Gastrocnemius medialis (tissue), 4 donors: ENCODE data around the gene HMMR. TPM values are rescaled to one million over a fixed set of nuclear protein-coding genes. Genes with fewer than 3 reads are reported as not detected.

Experiments used
- ATAC-seq, 2 donors: fragments of 150-250 bp; one replicate each; pipeline ENCODE4 v1.9.1; 2016
- DNase-seq, 2 donors: peaks; one replicate each; pipeline ENCODE4 v3.0.0-alpha.2; 2019
- H3K27ac ChIP-seq, 4 donors: fragments of 200-600 bp; sonication (generic); 1 replicate in 1 of 4; 2 replicates in 3 of 4; pipeline ENCODE4 v1.5.1; 2016 to 2018; ENCODE audit warnings: mild to moderate bottlenecking in 2 of 4, moderate library complexity in 1 of 4
- H3K27me3 ChIP-seq, 3 donors: fragments of 200-600 bp; sonication (generic) in 2 of 3; 1 replicate in 1 of 3; 2 replicates in 2 of 3; pipeline versions ENCODE4 v1.5.1 to v1.6.0; 2016 to 2019; ENCODE audit warnings: mild to moderate bottlenecking in 1 of 3, moderate library complexity in 1 of 3
- H3K36me3 ChIP-seq, 2 donors: fragments of 200-600 bp; sonication (generic) in 1 of 2; one replicate each; pipeline ENCODE4 v1.5.1; 2017 to 2018
- H3K4me1 ChIP-seq, 2 donors: fragments of 200-600 bp; sonication (generic) in 1 of 2; one replicate each; pipeline ENCODE4 v1.5.1; 2016 to 2017; ENCODE audit warnings: mild to moderate bottlenecking in 2 of 2
- H3K4me3 ChIP-seq, 4 donors: fragments of 200-600 bp; sonication (generic) in 3 of 4; 1 replicate in 1 of 4; 2 replicates in 3 of 4; pipeline ENCODE4 v1.5.1; 2016 to 2019; ENCODE audit warnings: mild to moderate bottlenecking in 2 of 4
- H3K9me3 ChIP-seq, 3 donors: fragments of 200-600 bp; sonication (generic) in 2 of 3; 1 replicate in 1 of 3; 2 replicates in 2 of 3; pipeline ENCODE4 v1.5.1; 2016 to 2019
- POLR2A ChIP-seq, 2 donors: fragments of 450-650 bp; IDR thresholded peaks; one replicate each; pipeline ENCODE4 v1.6.1; 2017; ENCODE audit warnings: antibody characterized with exemption in 2 of 2, mild to moderate bottlenecking in 2 of 2, moderate library complexity in 2 of 2
- in situ Hi-C, 4 donors: fragments of 200-750 bp; cut with MboI; loops; one replicate each; pipeline versions ENCODE4 v1.15.0 to v1.8.0; 2017; ENCODE audit warnings: low sequenced_read_pairs in 4 of 4
- intact Hi-C: fragments of 100-400 bp; cut with DNase I; formaldehyde crosslinking; loops from one replicate; pipeline ENCODE4 v1.15.1; 2023; ENCODE audit warnings: low total_unique reads
- total RNA-seq, 4 donors: library from RNA; depleted of rRNA; stranded (reverse); fragments of >200 nt; gene quantifications; one replicate each; pipeline versions ENCODE4 v1.1.0 to v1.2.3, GENCODE V29; 2016
- TF ChIP-seq, protein P1 (sequence below), 5 experiments: fragments of 450-650 bp in 3 of 5; fragments of 200-600 bp in 2 of 5; sonication (generic) in 2 of 5; IDR thresholded peaks in 4 of 5; conservative IDR thresholded peaks in 1 of 5; 1 replicate in 4 of 5; 2 replicates in 1 of 5; pipeline ENCODE4 v1.5.1; 2016 to 2019; ENCODE audit warnings: antibody characterized with exemption in 5 of 5, mild to moderate bottlenecking in 3 of 5, moderate library complexity in 3 of 5

Gene HMMR
- total RNA-seq, 4 donors from 2014 or later = 0.12 to 1.3 (median 0.55) TPM

DNA sequence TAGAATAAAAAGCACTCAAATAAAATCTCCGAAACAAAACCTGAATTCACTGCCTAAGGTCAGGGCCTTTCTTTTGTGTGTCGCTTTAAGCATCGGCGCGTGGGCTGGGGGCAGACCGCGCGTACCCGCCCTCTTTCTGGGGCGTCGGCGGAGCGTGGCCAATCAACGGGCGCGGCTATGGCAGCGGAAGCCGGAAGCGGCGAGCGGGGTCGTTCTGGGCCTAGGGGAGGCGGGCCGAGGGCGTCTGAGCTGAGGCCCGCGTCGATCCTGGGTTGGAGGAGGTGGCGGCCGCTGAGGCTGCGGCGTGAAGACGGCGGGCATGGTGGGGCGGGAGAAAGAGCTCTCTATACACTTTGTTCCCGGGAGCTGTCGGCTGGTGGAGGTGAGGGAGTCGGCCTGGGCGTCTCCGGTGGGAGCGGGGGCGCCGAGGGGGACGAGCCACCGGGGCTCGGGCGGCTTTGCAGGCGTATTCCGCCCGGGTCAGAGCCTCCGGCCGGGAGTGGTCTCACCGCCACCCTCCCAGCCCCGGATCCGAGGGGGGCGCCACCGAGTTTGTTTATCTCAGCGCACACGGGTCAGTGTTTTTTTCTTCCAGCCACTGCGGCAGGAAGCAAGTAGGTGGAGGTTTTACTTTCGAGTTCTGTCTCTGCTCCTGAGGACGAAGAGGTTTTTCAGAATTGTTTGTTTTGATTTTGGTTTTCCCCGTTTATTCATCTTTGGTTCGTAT, 45.1 kb downstream of the HMMR start, which contains the start of gene MAT2B:
MAT2B (plus strand) TSS at position 252 of the 727 bp plus-strand sequence; CDS start at position 320, 68 bp downstream.
- Histone ChIP-seq H3K27ac (peak within 1 kb of the TSS; percentile 92 to 98 (median 96)), H3K4me3 (peak within 1 kb of the TSS; percentile 72 to 88 (median 80)), H3K36me3 (no peaks in the 10 kb centered on the region), H3K27me3 (no peaks in the 10 kb centered on the region), H3K4me1 (peaks cover 55 to 56% of the 10 kb centered on the region in 2 donors), H3K9me3 (no peaks in the 10 kb centered on the region)
- TF ChIP-seq, protein P1, sequence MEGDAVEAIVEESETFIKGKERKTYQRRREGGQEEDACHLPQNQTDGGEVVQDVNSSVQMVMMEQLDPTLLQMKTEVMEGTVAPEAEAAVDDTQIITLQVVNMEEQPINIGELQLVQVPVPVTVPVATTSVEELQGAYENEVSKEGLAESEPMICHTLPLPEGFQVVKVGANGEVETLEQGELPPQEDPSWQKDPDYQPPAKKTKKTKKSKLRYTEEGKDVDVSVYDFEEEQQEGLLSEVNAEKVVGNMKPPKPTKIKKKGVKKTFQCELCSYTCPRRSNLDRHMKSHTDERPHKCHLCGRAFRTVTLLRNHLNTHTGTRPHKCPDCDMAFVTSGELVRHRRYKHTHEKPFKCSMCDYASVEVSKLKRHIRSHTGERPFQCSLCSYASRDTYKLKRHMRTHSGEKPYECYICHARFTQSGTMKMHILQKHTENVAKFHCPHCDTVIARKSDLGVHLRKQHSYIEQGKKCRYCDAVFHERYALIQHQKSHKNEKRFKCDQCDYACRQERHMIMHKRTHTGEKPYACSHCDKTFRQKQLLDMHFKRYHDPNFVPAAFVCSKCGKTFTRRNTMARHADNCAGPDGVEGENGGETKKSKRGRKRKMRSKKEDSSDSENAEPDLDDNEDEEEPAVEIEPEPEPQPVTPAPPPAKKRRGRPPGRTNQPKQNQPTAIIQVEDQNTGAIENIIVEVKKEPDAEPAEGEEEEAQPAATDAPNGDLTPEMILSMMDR (IDR thresholded peaks at IDR 0.05 in 4 of 5, conservative IDR thresholded peaks at IDR 0.05 in 1 of 5) = peak in 3 of 5 experiments; percentile 51 to 67 (median 63)
- TF ChIP-seq POLR2A (IDR thresholded peaks at IDR 0.05) = peak; percentile 89 to 96
- peak; percentile 93 to 94 for DNase-seq
- peak; percentile 81 for ATAC-seq
- intact Hi-C loops = loop anchor here (1.0 kb wide), 2 partner anchors 45 to 68 kb away; partner anchors contain the start of genes CCNG1, HMMR and NUDCD2
- in situ Hi-C loops = loop anchor here in 1 of 4 donors (10.0 kb wide), 1 partner anchor 51 kb away; no protein-coding TSS in a partner anchor

DNA sequence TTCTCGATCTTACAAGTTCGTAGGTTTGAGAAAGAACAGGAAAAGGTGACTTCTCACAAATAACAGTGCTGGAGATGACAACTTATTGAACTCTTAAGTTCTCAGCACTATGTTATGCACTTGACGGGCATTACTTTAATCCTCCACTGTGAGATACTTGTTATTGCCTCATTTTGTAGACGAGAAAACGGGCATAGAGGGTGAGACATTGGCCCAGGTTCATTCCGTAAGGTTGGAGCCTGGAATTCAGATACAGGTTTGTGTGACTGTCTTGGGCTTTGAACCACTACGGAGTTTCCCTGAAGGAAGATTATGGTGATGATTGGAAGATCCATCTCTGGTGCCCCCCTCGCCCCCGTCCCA, 45.6 kb downstream of the HMMR start:
- Histone ChIP-seq H3K4me3 (peak overlapping the region; percentile 72 to 88 (median 80)), H3K27ac (peak overlapping the region; percentile 92 to 98 (median 96)), H3K36me3 (no peaks in the 10 kb centered on the region), H3K27me3 (no peaks in the 10 kb centered on the region), H3K9me3 (no peaks in the 10 kb centered on the region), H3K4me1 (peaks cover 56 to 60% of the 10 kb centered on the region in 2 donors)
- ATAC-seq (peak; percentile 5 to 27), DNase-seq (no peak)
- TF ChIP-seq, protein P1 (IDR thresholded peaks at IDR 0.05 in 4 of 5, conservative IDR thresholded peaks at IDR 0.05 in 1 of 5) = no peak
- TF ChIP-seq POLR2A (IDR thresholded peaks at IDR 0.05) = no peak
- intact Hi-C loops = no loop called here
- in situ Hi-C loops = loop anchor here in 1 of 4 donors (10.0 kb wide), 1 partner anchor 51 kb away; no protein-coding TSS in a partner anchor

DNA sequence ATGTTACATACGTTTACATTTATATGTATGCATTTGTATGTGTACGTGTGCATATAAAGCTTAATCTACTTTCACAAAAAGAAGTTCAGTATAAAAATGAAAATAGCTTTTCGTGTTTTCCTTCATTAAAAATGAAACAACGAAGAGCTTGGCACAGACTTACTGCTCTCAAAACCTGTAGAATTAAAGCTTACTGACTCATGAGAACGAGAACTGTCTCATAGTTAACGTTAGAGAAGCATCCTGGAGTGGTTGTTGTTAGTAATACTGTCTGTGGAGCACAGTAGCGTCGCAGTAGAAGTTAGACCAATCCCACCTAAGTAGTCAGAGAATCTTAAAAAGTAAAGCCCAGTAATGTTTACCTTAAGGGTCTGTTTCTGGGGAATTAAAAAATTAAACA, 46.3 kb downstream of the HMMR start:
- in situ Hi-C loops (loop anchor here in 1 of 4 donors (10.0 kb wide), 1 partner anchor 52 kb away; no protein-coding TSS in a partner anchor), intact Hi-C loops (no loop called here)
- Histone ChIP-seq H3K27ac (peak overlapping the region; percentile 92 to 98 (median 96)), H3K4me1 (peaks cover 58 to 64% of the 10 kb centered on the region in 2 donors), H3K27me3 (no peaks in the 10 kb centered on the region), H3K36me3 (no peaks in the 10 kb centered on the region), H3K9me3 (no peaks in the 10 kb centered on the region), H3K4me3 (peak overlapping the region; percentile 72 to 88 (median 80))
- TF ChIP-seq, protein P1 (IDR thresholded peaks at IDR 0.05 in 4 of 5, conservative IDR thresholded peaks at IDR 0.05 in 1 of 5) = no peak
- TF ChIP-seq POLR2A (IDR thresholded peaks at IDR 0.05) = no peak
- no peak for ATAC-seq
- DNase-seq = no peak

DNA sequence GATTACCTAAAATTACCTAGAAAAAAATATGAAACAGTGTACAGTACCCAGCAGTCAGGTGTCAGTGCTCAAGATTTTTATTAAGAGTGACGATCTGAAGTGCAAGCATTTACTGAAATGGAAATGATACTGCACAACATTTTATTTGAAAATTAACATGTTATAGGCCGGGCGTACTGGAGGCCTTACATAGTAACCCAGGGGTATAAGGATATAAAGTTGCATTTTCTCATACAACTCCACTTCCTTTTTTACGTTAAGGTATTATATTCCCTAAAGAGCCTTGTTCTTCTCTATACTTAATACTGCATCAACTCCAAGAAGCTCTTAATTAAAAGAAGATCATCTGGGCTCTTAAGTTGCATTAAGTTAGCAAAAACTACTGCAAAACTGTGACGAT, 48.3 kb downstream of the HMMR start:
- intact Hi-C loops = no loop called here
- H3K27me3 ChIP-seq = no peaks in the 10 kb centered on the region
- no peak for DNase-seq
- ATAC-seq = no peak
- peak overlapping the region; percentile 26 to 88 (median 38) for H3K4me3 ChIP-seq
- H3K9me3 ChIP-seq = no peaks in the 10 kb centered on the region
- TF ChIP-seq, protein P1 (IDR thresholded peaks at IDR 0.05 in 4 of 5, conservative IDR thresholded peaks at IDR 0.05 in 1 of 5) = no peak
- TF ChIP-seq POLR2A (IDR thresholded peaks at IDR 0.05) = no peak
- H3K4me1 ChIP-seq = peaks cover 55 to 57% of the 10 kb centered on the region in 2 donors
- H3K36me3 ChIP-seq = peaks cover 0 to 19% of the 10 kb centered on the region in 2 donors
- in situ Hi-C loops = loop anchor here in 1 of 4 donors (10.0 kb wide), 1 partner anchor 54 kb away; no protein-coding TSS in a partner anchor
- peak overlapping the region; percentile 92 to 98 (median 96) for H3K27ac ChIP-seq
